DND-41 (cell line): ENCODE data around the gene TM7SF3.

Experiments used
- EZH2 ChIP-seq: IDR thresholded peaks from 3 replicates; pipeline ENCODE4 v1.6.1; 2012; ENCODE audit warnings: borderline replicate concordance, low read depth, mild to moderate bottlenecking, moderate library complexity, low read length, inconsistent platforms; ENCODE audit not compliant: severe bottlenecking
- TF ChIP-seq, protein P1 (sequence below): IDR thresholded peaks from 2 replicates; pipeline ENCODE4 v1.5.1; 2012; ENCODE audit warnings: borderline replicate concordance, low read length, moderate library complexity, mild to moderate bottlenecking; ENCODE audit not compliant: poor library complexity, severe bottlenecking; ENCODE audit errors: extremely low read depth

DNA sequence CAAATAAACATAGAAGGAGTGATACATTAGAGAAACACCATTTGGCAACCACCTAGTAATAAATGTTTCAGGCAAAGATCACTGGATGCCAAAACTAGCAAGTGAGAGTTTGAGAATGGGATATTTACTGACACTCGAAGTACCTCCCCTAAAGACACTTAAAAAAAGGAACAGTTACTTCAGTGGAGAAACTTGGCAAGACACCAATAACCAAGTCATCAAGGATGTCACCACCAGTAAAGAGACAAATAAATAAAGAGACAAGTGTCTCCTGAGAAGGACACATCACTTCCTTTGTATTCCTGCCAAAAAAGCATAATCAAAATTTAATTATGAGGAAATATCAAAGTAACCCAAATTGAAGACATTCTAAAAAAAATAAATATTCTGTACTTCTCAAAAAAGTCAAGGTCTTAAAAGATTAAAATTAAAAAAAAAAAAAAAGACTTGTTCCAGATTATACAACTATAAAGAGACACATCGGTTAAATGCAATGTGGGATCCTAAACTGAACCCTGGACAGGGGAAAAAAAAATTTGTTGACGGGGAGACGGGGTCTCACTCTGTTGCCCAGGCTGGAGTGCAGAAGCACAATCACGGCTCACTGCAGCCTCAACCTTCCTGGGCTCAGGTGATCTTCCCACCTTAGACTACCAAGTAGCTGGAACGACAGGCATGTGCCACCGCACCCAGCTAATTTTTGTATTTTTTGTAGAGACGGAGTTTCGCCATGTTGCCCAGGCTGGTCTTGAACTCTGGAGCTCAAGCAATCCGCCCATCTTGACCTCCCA is 26.4 kb downstream of the TM7SF3 start:
- TF ChIP-seq, protein P1, sequence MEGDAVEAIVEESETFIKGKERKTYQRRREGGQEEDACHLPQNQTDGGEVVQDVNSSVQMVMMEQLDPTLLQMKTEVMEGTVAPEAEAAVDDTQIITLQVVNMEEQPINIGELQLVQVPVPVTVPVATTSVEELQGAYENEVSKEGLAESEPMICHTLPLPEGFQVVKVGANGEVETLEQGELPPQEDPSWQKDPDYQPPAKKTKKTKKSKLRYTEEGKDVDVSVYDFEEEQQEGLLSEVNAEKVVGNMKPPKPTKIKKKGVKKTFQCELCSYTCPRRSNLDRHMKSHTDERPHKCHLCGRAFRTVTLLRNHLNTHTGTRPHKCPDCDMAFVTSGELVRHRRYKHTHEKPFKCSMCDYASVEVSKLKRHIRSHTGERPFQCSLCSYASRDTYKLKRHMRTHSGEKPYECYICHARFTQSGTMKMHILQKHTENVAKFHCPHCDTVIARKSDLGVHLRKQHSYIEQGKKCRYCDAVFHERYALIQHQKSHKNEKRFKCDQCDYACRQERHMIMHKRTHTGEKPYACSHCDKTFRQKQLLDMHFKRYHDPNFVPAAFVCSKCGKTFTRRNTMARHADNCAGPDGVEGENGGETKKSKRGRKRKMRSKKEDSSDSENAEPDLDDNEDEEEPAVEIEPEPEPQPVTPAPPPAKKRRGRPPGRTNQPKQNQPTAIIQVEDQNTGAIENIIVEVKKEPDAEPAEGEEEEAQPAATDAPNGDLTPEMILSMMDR = no peak
- no peak for TF ChIP-seq EZH2
